Neuronal stem cell (in vitro differentiated cells): Measurements from ENCODE around the gene SYTL1.
A peak's percentile ranks its signal among the peaks of the same experiment; 100 is the strongest.

ENCODE experiments used
- DNase-seq: peaks from one replicate; pipeline ENCODE4 v3.0.0-alpha.2; 2013; ENCODE audit warnings: low spot score
- H2AFZ ChIP-seq: one replicate; pipeline ENCODE4 v1.6.1; 2013; ENCODE audit warnings: mild to moderate bottlenecking, low read length, inconsistent platforms
- H2AK5ac ChIP-seq: 2 replicates; pipeline ENCODE4 v1.6.1; 2013; ENCODE audit warnings: low read depth, mild to moderate bottlenecking, inconsistent platforms, low read length, moderate library complexity, mixed read lengths
- H2BK120ac ChIP-seq: 2 replicates; pipeline ENCODE4 v1.6.1; 2013; ENCODE audit warnings: low read depth, mild to moderate bottlenecking, inconsistent platforms, low read length, moderate library complexity, mixed read lengths
- H2BK12ac ChIP-seq: one replicate; pipeline ENCODE4 v1.6.1; 2013; ENCODE audit warnings: low read length, inconsistent platforms
- H2BK15ac ChIP-seq: 2 replicates; pipeline ENCODE4 v1.6.1; 2013; ENCODE audit warnings: mild to moderate bottlenecking, low read length, inconsistent platforms, mixed read lengths
- H2BK5ac ChIP-seq: one replicate; pipeline ENCODE4 v1.6.1; 2013; ENCODE audit warnings: inconsistent platforms, mild to moderate bottlenecking, low read length, moderate library complexity
- H3K14ac ChIP-seq: one replicate; pipeline ENCODE4 v1.6.1; 2013; ENCODE audit warnings: low read length, inconsistent platforms
- H3K18ac ChIP-seq: 2 replicates; pipeline ENCODE4 v1.6.1; 2013; ENCODE audit warnings: low read length, inconsistent platforms
- H3K23ac ChIP-seq: 2 replicates; pipeline ENCODE4 v1.6.1; 2013; ENCODE audit warnings: low read depth, mild to moderate bottlenecking, mixed read lengths, low read length, inconsistent platforms; ENCODE audit not compliant: poor library complexity
- H3K27ac ChIP-seq: replicated peaks from 3 replicates; pipeline ENCODE4 v1.5.1; 2013; ENCODE audit warnings: low read length, inconsistent platforms
- H3K27me3 ChIP-seq, 3 experiments: 2 replicates each; pipeline ENCODE4 v1.6.1; 2013; ENCODE audit warnings: low read length in 3 of 3, mild to moderate bottlenecking in 2 of 3, inconsistent platforms in 1 of 3, low read depth in 1 of 3, mixed read lengths in 1 of 3, moderate library complexity in 1 of 3; ENCODE audit not compliant: control insufficient read depth in 3 of 3, insufficient read depth in 3 of 3
- H3K36me3 ChIP-seq, 2 donors: replicated peaks in 1 of 2; 2 replicates each; pipeline ENCODE4 v1.6.1; 2013; ENCODE audit warnings: low read length in 2 of 2; ENCODE audit not compliant: control insufficient read depth in 2 of 2, insufficient read depth in 2 of 2
- H3K4ac ChIP-seq: 2 replicates; pipeline ENCODE4 v1.6.1; 2013; ENCODE audit warnings: inconsistent platforms, mild to moderate bottlenecking, low read length, moderate library complexity
- H3K4me1 ChIP-seq, 2 donors: 1 replicate in 1 of 2; 2 replicates in 1 of 2; pipeline ENCODE4 v1.6.1; 2013; ENCODE audit warnings: low read length in 2 of 2, low read depth in 1 of 2; ENCODE audit not compliant: control insufficient read depth in 2 of 2, insufficient read depth in 1 of 2
- H3K4me2 ChIP-seq: one replicate; pipeline ENCODE4 v1.6.1; 2013; ENCODE audit warnings: mild to moderate bottlenecking, low read length, inconsistent platforms; ENCODE audit not compliant: insufficient read depth, poor library complexity, severe bottlenecking
- H3K4me3 ChIP-seq, 2 donors: 2 replicates each; pipeline ENCODE4 v1.5.1; 2013; ENCODE audit warnings: low read length in 2 of 2, mild to moderate bottlenecking in 2 of 2, inconsistent platforms in 1 of 2, moderate library complexity in 1 of 2
- H3K79me1 ChIP-seq: one replicate; pipeline ENCODE4 v1.6.1; 2013; ENCODE audit warnings: low read depth, mild to moderate bottlenecking, inconsistent platforms, low read length, moderate library complexity
- H3K9ac ChIP-seq: one replicate; pipeline ENCODE4 v1.6.1; 2013; ENCODE audit warnings: mild to moderate bottlenecking, low read depth, low read length, inconsistent platforms; ENCODE audit not compliant: poor library complexity
- H3K9me3 ChIP-seq, 2 donors: replicated peaks in 1 of 2; 2 replicates each; pipeline versions ENCODE3 to v1.6.1; 2013; ENCODE audit warnings: low read length in 2 of 2, mild to moderate bottlenecking in 2 of 2, inconsistent platforms in 1 of 2, low read depth in 1 of 2, mixed read lengths in 1 of 2, moderate library complexity in 1 of 2; ENCODE audit not compliant: control insufficient read depth in 2 of 2, insufficient read depth in 1 of 2
- H4K8ac ChIP-seq: one replicate; pipeline ENCODE4 v1.6.1; 2013; ENCODE audit warnings: low read depth, mild to moderate bottlenecking, inconsistent platforms, low read length, moderate library complexity
- H4K91ac ChIP-seq: one replicate; pipeline ENCODE4 v1.6.1; 2013; ENCODE audit warnings: low read length, low read depth, mild to moderate bottlenecking, inconsistent platforms; ENCODE audit not compliant: poor library complexity
- WGBS, 2 donors: extraction: QIAGEN DNeasy Blood & Tissue Kit; methylation state at CpG; one replicate each; pipeline ENCODE4 v1.1.7; 2013; ENCODE audit warnings: missing lambda C conversion rate in 2 of 2, mixed read lengths in 1 of 2; ENCODE audit not compliant: insufficient read length in 2 of 2, insufficient replicate concordance in 1 of 2; ENCODE audit errors: extremely low coverage in 2 of 2; 5-methylcytosine and 5-hydroxymethylcytosine counted together

The SYTL1 gene

GRCh38 chr1:27296773-27297291, 45.0 kb upstream of the SYTL1 start:
- Histone ChIP-seq H3K27me3 (no peaks in the 10 kb centered on the region), H3K18ac (peak overlapping the region; percentile 7), H4K91ac (no peak overlapping the region), H3K14ac (no peak overlapping the region), H3K9ac (no peak overlapping the region), H2BK5ac (no peak overlapping the region), H4K8ac (no peak overlapping the region), H2BK12ac (no peak overlapping the region), H3K9me3 (peaks cover 0 to 2% of the 10 kb centered on the region in 2 donors), H3K4me2 (no peak overlapping the region), H2BK15ac (no peak overlapping the region), H3K23ac (no peak overlapping the region), H3K27ac (no peak overlapping the region), H3K79me1 (no peaks in the 10 kb centered on the region), H3K36me3 (peaks cover 28 to 48% of the 10 kb centered on the region in 2 donors), H3K4me1 (peaks cover 27 to 29% of the 10 kb centered on the region in 2 donors), H3K4ac (no peak overlapping the region), H3K4me3 (no peak overlapping the region), H2BK120ac (no peak overlapping the region), H2AFZ (no peak overlapping the region), H2AK5ac (peak overlapping the region; percentile 2)
- WGBS, 2 donors: no CpG with 5 or more reads among the region's 10 CpGs
- DNase-seq: peak; percentile 61

- H3K27ac ChIP-seq: no peak overlapping the region
- no CpG with 5 or more reads among the region's 3 CpGs for WGBS, 2 donors
These were observed 43.9 kb upstream of the SYTL1 start for GRCh38 chr1:27297903-27298302.

GRCh38 chr1:27298632-27299384, 43.0 kb upstream of the SYTL1 start:
- Histone ChIP-seq H3K27me3 (no peaks in the 10 kb centered on the region), H2AFZ (peak overlapping the region; percentile 58), H3K27ac (peak overlapping the region; percentile 83), H3K9ac (no peak overlapping the region), H3K36me3 (peaks cover 24 to 41% of the 10 kb centered on the region in 2 donors), H2BK12ac (no peak overlapping the region), H3K79me1 (no peaks in the 10 kb centered on the region), H3K4me3 (no peak overlapping the region), H2BK5ac (no peak overlapping the region), H3K4me1 (peaks cover 28 to 29% of the 10 kb centered on the region in 2 donors), H2BK120ac (no peak overlapping the region), H3K14ac (no peak overlapping the region), H3K4me2 (no peak overlapping the region), H4K8ac (no peak overlapping the region), H3K9me3 (peaks cover 0 to 2% of the 10 kb centered on the region in 2 donors), H3K23ac (no peak overlapping the region), H2AK5ac (no peak overlapping the region), H3K4ac (no peak overlapping the region), H3K18ac (peak overlapping the region; percentile 22), H2BK15ac (no peak overlapping the region), H4K91ac (no peak overlapping the region)
- DNase-seq: no peak
- no CpG with 5 or more reads among the region's 8 CpGs for WGBS, 2 donors

More at GRCh38 chr1:27297903-27298302, 43.9 kb upstream of the SYTL1 start:
- no peak overlapping the region for H3K9ac ChIP-seq
- H2BK15ac ChIP-seq: peak overlapping the region; percentile 28
- H3K4me2 ChIP-seq: no peak overlapping the region
- H4K8ac ChIP-seq: no peak overlapping the region
- peaks cover 0 to 2% of the 10 kb centered on the region in 2 donors for H3K9me3 ChIP-seq
- peaks cover 24 to 45% of the 10 kb centered on the region in 2 donors for H3K36me3 ChIP-seq
- H2AFZ ChIP-seq: no peak overlapping the region
- H2BK5ac ChIP-seq: no peak overlapping the region
- H3K18ac ChIP-seq: peak overlapping the region; percentile 42
- peaks cover 28 to 29% of the 10 kb centered on the region in 2 donors for H3K4me1 ChIP-seq
- peak overlapping the region; percentile 35 for H2AK5ac ChIP-seq
- no peak for DNase-seq
- H3K79me1 ChIP-seq: no peaks in the 10 kb centered on the region
- H2BK12ac ChIP-seq: no peak overlapping the region
- H2BK120ac ChIP-seq: no peak overlapping the region
- no peak overlapping the region for H3K14ac ChIP-seq
- H4K91ac ChIP-seq: no peak overlapping the region
- H3K4me3 ChIP-seq: no peak overlapping the region
- no peaks in the 10 kb centered on the region for H3K27me3 ChIP-seq
- no peak overlapping the region for H3K4ac ChIP-seq
- H3K23ac ChIP-seq: no peak overlapping the region
